HG03159 (cell line): ENCODE results near the gene SEC24D.
"Not testable (repeated sequence)": the region's sequence is repeated elsewhere in the genome, so short reads cannot be mapped to it uniquely, and the experiment has no call there.

Source experiments
- ATAC-seq: cut with Tn5 transposase; IDR thresholded peaks from one replicate; pipeline ENCODE4 v1.9.1; 2021; ENCODE audit warnings: mild to moderate bottlenecking, moderate library complexity; ENCODE audit not compliant: unreplicated experiment

The SEC24D gene

DNA sequence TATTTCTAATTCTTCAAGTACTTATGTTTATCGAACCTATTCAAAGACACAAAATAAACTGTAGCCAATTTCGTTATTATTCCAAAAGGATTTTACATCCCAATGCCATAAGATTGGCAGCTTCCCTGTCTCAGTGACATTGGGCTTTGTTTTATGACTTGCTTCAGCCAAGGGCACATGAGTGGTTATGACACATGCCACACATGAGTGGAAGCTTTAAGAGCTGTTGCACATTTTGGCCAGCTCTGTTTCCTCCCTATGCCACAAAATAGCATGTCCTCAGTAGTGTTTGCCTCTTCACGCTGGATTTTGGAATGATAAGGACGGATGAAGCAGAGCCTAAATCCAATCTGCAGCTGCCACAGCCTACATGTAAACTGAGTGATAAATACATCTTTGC is 21.9 kb downstream of the SEC24D start:
- ATAC-seq: no peak

DNA sequence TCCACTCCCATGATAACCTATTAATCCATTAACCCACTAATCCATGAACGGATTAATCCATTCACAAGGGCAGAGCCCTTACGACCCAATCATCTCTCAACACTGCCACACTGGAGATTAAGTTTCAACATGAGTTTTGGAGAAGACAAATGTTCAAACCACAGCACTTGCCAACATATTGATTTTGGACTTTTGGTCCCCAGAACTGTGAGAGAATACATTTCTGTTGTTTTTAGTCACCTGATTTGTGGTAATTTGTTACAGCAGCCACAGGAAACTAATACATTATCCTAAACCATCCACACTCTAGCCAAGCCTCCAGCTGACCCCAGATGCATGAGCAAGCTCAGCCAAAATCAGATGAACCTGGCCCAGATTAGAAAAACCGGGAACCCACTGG is 22.4 kb downstream of the SEC24D start:
- ATAC-seq: no peak

DNA sequence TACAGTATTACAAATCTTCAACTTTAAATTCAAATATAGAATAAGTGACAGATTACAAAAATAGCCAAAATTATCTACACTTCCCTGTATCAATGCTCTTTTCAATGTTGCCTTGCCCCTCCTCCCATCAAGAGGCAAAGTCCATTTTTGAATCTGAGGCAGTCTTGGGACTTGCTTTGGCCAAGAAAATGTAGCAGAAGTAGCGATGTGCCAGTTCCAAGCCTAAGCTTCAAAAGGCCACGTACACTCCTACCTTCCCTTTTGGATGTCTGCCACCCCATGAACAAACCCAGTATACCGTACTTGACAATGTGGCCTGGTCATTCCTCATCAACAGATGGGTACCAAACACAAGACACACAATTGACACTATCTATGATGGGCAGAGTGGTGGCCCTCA is 24.1 kb downstream of the SEC24D start:
- ATAC-seq: no peak

DNA sequence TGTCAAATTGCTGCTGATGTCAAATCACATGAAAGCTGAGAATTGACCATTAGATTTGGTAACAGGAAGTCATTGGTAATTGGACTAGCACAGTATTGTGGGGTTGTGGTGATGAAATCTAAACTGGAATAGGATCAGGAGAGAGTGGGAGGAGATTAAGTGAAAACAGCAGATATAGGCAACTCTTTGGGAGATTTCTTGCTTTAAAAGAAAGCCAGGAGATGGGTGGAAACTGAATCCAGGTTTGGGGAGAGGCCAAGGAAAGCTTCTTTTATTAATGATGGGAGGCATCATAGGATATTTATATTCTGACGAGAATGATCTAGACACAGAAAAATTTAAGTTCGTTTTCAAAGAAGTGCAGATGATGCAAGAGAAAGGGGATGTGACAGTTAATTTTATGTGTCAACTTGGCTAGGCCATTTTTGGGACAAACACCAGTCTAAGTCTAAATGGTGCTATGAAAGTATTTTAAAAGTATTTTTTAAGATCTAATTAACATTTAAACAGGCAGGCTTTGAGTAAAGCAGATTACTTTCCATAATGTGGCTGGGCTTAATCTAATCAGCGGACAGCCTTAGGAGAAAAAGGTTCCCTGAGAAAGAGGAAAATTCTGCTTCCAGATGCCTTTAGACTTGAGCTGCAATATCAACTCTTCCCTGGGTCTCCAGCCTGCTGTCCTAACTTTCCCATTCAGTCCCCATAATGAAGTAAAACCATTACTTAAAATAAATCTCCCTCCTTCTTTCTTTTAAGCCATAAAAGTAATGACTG is 24.7 kb downstream of the SEC24D start:
- no peak for ATAC-seq

DNA sequence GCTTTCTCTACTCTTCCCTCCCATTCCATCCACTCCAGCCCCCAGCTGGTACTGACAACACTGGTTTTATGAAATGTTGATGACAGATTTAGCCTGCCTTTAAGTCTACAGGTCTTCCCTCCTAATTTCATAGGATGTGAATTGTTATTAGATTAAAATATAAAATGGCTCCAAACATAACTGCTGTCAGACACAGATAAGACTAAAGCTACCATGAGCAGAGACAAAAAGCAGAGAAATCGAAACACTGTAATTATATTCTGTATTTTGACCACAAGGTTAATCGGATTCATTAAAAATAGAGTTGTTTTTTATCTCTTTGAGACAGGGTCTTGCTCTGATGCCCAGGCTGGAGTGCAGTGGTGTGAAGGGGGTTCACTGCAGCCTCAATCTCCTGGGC is 28.3 kb downstream of the SEC24D start:
- ATAC-seq: no peak

DNA sequence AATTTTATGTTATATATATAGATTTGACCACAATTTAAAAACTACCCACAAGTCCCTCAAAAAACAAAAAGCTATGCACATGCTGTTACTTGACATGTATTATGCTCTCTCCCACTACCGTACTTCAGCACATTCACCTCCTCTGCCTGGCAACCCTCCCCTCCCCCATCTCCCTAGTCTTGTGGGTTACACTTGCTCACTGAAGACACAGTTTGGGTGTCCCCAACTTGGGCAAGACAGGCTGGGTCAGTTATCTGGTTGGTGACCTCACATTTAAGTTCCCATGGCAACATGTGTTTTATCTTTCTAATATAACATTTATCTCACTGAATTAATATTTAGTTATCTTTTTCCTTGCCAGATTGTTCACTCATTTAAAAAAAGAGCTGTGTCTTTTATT is 32.7 kb downstream of the SEC24D start:
- ATAC-seq: no peak

DNA sequence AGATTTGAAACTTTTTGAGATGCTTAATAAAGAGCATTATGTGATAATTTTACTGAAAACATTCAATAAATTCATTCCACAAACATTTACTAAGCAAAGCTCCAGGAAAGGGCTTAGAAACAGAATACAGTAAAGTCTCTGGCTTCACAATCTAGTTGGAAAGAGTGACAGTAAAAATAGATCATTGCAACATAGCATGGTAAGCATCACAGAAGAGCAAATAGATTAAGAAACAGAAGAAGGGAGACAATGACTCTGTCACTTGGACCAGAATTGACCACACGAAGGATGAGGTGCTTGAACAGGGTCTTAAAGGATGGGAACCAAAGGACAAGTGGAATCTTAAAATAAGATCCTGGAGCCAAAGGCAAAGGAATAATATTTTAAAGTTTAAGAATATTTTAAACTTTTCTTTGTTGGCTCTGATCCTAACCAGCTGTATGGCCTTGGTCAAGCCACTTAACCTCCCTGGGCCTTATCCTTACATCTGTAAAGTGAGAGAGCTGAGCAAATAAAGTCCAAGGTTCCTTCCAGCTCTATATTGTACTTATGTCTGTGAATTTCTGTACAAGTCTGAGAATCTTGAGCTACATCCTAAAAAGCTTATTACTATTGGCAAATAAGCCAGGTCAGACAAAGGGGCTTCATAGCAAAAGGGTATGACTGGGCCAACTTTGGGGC is 33.9 kb downstream of the SEC24D start:
- no peak for ATAC-seq

DNA sequence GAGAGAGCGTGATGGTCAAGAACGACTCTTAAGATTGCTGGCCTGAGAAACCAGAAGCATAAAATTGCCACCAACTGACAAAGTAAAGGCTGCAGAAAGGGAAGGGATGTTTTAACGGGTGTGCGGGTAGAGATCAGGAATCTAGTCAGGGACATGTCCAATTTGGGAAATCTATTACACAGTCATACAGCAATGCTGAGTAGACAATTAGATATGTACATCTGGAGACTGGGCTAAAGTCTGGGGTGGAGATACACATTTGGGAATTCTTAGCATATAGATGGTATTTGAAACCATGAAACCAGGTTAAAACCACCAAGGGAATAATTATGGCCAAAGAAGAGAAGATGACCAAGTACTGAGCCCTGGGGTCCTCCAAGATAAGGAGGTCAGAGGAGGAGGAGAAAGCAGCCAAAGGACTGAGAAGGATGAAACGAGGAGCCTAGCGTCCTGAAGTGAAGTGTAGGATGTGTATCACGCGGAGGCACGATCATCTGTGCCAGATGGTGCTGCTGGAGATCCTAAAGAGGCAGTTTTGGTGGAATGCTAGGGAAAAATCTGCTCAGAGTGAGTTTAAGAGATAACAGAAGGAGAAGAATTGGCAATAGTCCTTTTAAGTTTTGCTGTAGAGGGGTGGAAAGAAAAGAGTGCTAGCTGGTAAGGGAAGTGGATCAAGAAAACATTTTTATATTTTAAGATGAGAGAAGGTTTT is 36.5 kb downstream of the SEC24D start:
- no peak for ATAC-seq

DNA sequence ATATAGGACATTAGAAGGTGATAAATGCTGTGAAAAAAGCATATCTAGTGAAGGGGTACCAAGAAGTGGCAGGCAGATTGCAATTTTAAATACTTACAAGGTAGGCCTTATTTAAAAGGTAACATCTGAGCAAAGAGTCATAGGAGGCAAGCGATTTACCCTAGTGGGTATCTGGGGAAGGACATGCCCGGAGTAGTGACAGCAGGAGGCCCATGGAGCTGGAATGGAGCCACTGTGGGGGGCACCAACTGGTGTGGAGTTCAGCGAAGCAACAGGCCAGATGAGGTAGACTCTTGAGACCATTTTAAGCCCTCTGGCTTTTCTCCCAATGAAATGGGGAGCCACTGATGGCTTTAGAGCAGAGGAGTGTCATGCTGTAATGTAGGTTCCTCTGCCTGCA is 37.3 kb downstream of the SEC24D start:
- no peak for ATAC-seq

DNA sequence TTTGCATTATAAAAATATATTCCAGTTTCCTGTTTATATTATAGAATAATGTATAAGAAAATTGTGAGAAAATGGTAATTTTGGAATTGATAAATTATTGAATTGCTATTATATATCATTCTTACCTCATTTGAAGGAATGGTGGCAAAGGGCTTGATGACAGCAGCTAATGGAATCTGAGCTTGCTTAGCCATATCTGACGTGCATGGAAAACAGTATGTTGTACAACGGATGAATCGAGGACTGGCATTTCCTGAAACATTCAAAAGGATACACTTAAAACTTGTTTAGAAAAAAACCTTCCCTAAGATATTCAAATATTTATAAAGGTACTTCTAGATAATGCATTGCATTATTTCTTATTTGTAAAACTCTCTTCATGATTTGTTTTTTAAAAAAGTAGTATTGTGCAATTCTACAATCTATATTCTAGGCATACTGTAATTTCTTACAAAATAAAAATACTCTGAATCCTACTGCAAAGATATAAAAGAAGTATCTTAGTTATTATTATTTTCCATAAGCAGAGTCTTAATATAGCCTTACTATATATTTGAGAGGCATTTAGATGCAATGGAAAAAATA is 38.3 kb downstream of the SEC24D start:
- no peak for ATAC-seq

DNA sequence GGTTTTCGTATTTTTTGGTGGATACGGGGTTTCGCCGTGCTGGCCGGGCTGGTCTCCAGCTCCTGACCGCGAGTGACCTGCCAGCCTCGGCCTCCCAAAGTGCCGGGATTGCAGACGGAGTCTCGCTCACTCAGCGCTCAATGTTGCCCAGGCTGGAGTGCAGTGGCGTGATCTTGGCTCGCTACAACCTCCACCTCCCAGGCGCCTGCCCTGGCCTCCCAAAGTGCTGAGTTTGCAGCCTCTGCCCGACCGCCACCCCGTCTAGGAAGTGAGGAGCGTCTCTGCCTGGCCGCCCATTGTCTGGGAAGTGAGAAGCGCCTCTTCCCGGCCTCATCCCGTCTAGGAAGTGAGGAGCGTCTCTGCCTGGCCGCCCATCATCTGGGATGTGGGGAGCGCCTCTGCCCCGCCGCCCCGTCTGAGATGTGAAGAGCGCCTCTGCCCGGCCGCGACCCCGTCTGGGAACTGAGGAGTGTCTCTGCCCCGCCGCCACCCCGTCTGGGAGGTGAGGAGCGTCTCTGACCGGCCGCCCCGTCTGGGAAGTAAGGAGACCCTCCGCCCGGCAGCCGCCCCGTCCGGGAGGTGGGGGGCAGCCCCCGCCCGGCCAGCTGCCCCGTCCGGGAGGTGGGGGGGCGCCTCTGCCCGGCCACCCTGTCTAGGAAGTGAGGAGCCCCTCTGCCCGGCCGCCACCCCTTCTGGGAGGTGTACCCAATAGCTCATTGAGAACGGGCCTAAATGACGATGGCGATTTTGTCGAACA is 44.1 kb downstream of the SEC24D start:
- ATAC-seq: not testable (repeated sequence)

DNA sequence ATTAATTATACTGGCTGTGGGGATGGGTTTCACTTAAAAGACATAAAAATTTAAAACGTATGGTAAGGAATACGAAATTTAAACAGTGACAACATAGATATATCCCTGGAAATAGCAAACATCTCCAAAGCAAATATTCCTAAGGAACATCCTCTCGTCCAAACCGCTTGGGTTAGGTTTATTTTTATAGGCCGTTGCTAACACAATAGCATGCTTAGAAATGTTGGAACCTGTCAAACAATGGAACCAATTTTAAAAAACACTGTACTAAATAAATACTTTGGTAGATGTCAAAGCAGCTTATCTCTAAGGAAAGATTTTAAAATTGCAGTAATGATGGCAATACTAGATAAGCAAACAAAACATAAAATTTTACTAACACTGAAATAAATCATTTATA is 45.4 kb downstream of the SEC24D start:
- ATAC-seq: no peak

DNA sequence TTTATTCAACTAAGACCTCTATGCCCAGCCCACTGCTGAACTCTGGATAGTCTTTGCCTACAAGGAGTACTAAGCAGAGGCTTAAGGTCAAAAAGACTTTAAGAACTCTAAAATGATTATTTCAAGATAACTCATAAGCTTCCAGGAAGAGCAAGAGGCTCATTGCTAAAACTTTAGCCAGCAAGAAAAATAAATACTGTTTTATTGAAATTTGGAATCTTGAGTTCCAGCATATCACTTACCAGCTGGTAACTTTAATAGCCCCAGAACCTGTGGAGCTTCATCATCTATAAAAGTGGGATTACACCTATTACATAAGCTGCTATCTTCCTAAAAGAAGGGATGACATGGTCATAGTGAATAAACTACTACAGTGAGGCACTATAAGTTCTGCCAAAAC is 47.0 kb downstream of the SEC24D start:
- no peak for ATAC-seq

DNA sequence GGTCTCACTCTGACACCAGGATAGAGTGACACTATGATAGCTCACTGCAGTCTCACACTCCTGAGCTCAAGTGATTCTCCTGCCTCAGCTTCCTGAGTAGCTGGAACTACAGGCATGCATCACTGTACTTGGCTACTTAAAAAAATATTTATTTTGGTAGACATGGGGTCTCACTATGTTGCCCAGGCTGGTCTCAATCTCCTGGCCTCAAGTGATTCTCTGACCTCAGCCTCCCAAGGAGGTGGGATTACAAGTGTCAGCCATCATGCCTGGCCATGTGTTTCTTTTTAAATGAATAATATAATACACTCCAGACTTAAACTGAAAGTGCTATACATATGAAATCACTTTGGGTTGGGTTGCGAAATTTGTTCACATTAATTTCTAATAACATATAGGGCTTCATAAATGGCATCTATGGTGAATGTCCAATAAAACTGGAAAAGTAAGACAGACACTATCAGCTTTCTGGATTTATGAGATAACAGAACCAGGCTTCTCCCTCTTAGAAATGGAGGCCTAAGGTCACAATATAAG is 48.0 kb downstream of the SEC24D start:
- ATAC-seq: no peak

DNA sequence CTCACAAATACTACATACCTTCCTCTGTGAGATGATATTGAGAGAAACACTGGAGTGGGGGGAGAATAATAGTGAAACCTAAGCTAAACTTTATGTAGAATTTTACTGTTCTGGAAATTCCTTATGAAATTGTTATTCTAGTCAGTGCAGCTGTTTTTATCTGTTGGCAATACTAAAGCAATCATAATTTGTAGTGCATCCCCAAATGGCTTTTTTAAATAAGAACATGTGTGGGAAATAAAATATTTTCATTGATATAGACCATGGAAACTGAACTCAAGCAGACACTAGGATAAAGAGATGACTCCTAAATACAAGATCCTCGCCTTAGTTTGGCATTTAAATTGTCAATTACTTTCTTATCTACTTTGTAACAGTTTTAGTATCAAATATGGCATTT is 51.1 kb downstream of the SEC24D start:
- no peak for ATAC-seq

DNA sequence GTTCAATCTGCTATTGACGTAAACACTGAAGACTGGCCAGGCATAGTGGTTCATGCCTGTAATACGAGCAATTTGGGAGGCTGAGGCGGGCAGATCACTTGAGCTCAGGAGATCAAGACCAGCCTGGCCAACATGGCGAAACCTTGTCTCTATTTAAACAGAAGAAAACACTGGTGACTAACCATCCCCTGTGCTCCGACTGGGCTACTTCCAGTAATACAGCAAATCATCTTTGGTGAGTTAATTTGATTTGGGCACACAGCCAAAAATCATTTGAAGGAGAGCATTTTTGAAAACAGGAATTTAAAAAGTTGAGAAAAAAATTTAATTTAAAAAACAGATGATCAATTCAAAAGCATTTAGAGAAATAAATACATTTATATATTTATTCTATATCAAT is 52.0 kb downstream of the SEC24D start:
- ATAC-seq: no peak

DNA sequence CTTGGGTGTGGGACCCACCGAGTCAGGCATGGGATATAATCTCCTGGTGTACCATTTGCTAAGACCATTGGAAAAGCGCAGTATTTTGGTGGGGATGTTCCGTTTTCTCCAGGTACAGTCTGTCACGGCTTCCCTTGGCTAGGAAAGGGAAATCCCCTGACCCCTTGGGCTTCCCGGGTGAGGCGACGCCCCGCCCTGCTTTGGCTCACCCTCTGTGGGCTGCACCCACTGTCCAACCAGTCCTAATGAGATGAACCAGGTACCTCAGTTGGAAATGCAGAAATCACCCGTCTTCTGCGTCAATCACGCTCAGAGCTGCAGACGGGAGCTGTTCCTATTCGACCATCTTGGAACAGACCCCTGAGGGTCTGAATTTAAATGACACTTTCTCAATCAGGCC is 53.0 kb downstream of the SEC24D start:
- not testable (repeated sequence) for ATAC-seq

DNA sequence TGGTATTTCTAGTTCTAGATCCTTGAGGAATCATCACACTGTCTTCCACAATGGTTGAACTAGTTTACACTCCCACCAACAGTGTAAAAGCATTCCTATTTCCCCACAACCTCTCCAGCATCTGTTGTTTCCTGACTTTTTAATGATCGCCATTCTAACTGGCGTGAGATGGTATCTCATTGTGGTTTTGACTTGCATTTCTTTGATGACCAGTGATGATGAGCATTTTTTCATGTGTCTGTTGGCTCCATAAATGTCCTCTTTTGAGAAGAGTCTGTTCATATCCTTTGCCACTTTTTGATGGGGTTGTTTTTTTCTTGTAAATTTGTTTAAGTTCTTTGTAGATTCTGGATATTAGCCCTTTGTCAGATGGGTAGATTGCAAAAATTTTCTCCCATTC is 58.3 kb downstream of the SEC24D start:
- not testable (repeated sequence) for ATAC-seq

DNA sequence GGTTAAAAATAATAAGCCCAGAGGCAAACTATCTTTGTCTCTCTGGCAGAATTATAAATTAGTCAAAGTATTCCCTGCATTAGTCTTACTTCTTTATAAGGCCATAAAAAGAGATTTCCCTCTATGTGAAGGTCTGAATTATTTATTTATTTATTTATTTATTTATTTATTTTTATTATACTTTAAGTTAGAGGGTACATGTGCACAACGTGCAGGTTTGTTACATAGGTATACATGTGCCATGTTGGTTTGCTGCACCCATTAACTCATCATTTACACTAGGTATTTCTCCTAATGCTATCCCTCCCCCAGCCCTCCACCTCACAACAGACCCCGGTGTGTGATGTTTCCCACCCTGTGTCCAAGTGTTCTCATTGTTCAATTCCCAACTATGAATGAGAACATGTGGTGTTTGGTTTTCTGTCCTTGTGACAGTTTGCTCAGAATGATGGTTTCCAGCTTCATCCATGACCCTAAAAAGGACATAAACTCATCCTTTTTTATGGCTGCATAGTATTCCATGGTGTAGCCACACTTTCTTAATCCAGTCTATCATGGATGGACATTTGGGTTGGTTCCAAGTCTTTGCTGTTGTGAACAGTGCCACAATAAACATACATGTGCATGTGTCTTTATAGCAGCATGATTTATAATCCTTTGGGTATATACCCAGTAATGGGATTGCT is 58.8 kb downstream of the SEC24D start:
- ATAC-seq: not testable (repeated sequence)
